Epithelial cell of prostate (primary cell): Measurements from ENCODE around the gene XCL1.

Experiments used
- DNase-seq: peaks from one replicate; pipeline ENCODE4 v3.0.0-alpha.2; 2011; ENCODE audit warnings: low read depth, low spot score
- H3K27ac ChIP-seq: fragments of 450-650 bp; 2 replicates; pipeline ENCODE4 v1.5.1; 2017; ENCODE audit warnings: mild to moderate bottlenecking

XCL1 gene

DNA sequence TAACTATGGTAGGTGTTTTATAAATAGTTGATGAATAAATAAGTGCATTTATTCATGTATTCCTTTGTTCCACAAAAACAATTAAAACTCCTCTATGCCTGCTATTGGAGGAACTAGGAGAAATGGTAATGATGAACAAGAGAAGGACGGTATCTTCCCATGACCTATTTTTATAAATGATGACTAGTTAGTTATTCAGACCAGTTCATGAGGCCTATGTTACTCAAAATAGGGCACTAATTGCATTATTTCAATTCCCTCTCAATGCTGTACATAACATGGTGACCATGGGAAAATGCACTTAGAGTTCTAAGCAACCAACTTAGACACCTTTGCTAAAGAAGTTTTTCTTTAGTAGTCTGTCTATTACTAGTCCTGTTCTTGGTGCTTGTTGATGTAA lies 53.1 kb downstream of the XCL1 start:
- peak overlapping the region; percentile 72 for H3K27ac ChIP-seq
- no peak for DNase-seq
